ENCODE measurements around the gene CELSR3. TPM values are rescaled to one million over a fixed set of nuclear protein-coding genes. Genes with fewer than 3 reads are reported as not detected.

The CELSR3 gene
- total RNA-seq, 1 experiment from 2014 or later = 35.4 TPM

DNA sequence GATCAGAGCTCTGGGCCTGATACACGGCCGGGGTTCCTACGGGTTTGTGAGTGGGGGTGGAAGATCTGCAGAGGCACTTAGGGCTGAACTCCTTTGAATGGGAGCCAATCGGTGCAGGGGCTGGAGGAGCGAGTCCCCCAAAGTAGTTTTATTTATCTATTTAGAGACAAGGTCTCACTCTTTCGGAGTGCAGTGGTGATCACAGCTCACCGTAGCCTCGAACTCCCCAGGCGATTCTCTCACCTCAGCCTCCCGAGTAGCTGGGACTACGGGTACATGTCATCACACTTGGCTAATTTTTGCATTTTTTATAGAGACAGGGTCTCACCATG lies 1.6 kb upstream of the CELSR3 start:
- ChIA-PET POLR2A (interaction anchor here (0.6 to 2.7 kb wide), 5 partner anchors 10 to 191 kb away, joined by 3 to 14 read pairs (median 4); partner anchors contain the start of genes IP6K2, NCKIPSD and UQCRC1), CTCF (interaction anchor here (0.7 to 1.6 kb wide), 6 partner anchors 9 to 160 kb away, joined by 3 to 5 read pairs (median 4); partner anchors contain the start of gene SLC26A6)
- H3K27me3 Mint-ChIP-seq (ENCODE audit: insufficient read depth, unreplicated experiment) = no peaks in the 10 kb centered on the region
- BruUV-seq (replicated peaks) = no TSS peak
- H3K27me3 ChIP-seq (replicated peaks; ENCODE audit: control insufficient read depth, insufficient read depth, low read length) = no peaks in the 10 kb centered on the region
- no peaks in the 10 kb centered on the region for H3K9me3 ChIP-seq
- H3K27ac Mint-ChIP-seq (ENCODE audit: unreplicated experiment) = peak overlapping the region; percentile 99
- DNase-seq = no peak
- H3K4me3 Mint-ChIP-seq (ENCODE audit: unreplicated experiment) = peak overlapping the region; percentile 93
- H3K4me1 Mint-ChIP-seq (ENCODE audit: low read depth, unreplicated experiment) = peaks cover 5% of the 10 kb centered on the region
- peaks cover 10% of the 10 kb centered on the region for H3K4me1 ChIP-seq
- no peak overlapping the region for H3K4me3 ChIP-seq (ENCODE audit: low read depth, low read length)
- H3K36me3 ChIP-seq (ENCODE audit: control insufficient read depth, insufficient read depth, low read length) = peaks cover 6% of the 10 kb centered on the region
- peaks cover 76% of the 10 kb centered on the region for H3K36me3 Mint-ChIP-seq (ENCODE audit: insufficient read depth, unreplicated experiment)
- H3K9me3 Mint-ChIP-seq (ENCODE audit: unreplicated experiment) = no peaks in the 10 kb centered on the region
- no peak for TF ChIP-seq CTCF (IDR thresholded peaks at IDR 0.05; ENCODE audit: insufficient read depth in 1 of 2, low read depth in 1 of 2, low read length in 1 of 2, severe bottlenecking in 1 of 2, unreplicated experiment in 1 of 2)
- intact Hi-C loops (cut with micrococcal nuclease; ENCODE audit: unreplicated experiment) = loop anchor here (5.0 to 10.0 kb wide), 2 partner anchors 107 to 199 kb away; partner anchors contain the start of gene PFKFB4

- BruUV-seq (replicated peaks) = TSS peak; percentile 49
Observed at GRCh38 chr3:48663489-48664312, 1.0 kb upstream of the CELSR3 start.

More at GRCh38 chr3:48663489-48664312, 1.0 kb upstream of the CELSR3 start:
- peak overlapping the region; percentile 99 for H3K27ac Mint-ChIP-seq (ENCODE audit: unreplicated experiment)
- peak overlapping the region; percentile 93 for H3K4me3 Mint-ChIP-seq (ENCODE audit: unreplicated experiment)
- peaks cover 7% of the 10 kb centered on the region for H3K36me3 ChIP-seq (ENCODE audit: control insufficient read depth, insufficient read depth, low read length)
- H3K4me1 Mint-ChIP-seq (ENCODE audit: low read depth, unreplicated experiment) = peaks cover 5% of the 10 kb centered on the region
- no peaks in the 10 kb centered on the region for H3K27me3 Mint-ChIP-seq (ENCODE audit: insufficient read depth, unreplicated experiment)
- CTCF ChIA-PET = interaction anchor here (0.7 to 2.1 kb wide), 9 partner anchors 10 to 191 kb away, joined by 3 to 7 read pairs (median 4); partner anchors contain the start of genes SLC26A6 and UQCRC1
- POLR2A ChIA-PET = interaction anchor here (0.5 to 2.7 kb wide), 14 partner anchors 10 to 997 kb away, joined by 3 to 14 read pairs (median 4); partner anchors contain the start of genes IP6K2, NCKIPSD, NDUFAF3 and PFKFB4
- H3K4me1 ChIP-seq = peaks cover 10% of the 10 kb centered on the region
- peaks cover 79% of the 10 kb centered on the region for H3K36me3 Mint-ChIP-seq (ENCODE audit: insufficient read depth, unreplicated experiment)
- H3K9me3 ChIP-seq = no peaks in the 10 kb centered on the region
- intact Hi-C loops (cut with micrococcal nuclease; ENCODE audit: unreplicated experiment) = loop anchor here (1.0 to 10.0 kb wide), 4 partner anchors 28 to 199 kb away; partner anchors contain the start of genes PFKFB4, SLC26A6 and UQCRC1
- peak overlapping the region; percentile 65 for H3K4me3 ChIP-seq (ENCODE audit: low read depth, low read length)
- no peaks in the 10 kb centered on the region for H3K27me3 ChIP-seq (replicated peaks; ENCODE audit: control insufficient read depth, insufficient read depth, low read length)
- H3K9me3 Mint-ChIP-seq (ENCODE audit: unreplicated experiment) = no peaks in the 10 kb centered on the region
- DNase-seq = peak; percentile 99
- peak; percentile 84 to 86 for TF ChIP-seq CTCF (IDR thresholded peaks at IDR 0.05; ENCODE audit: insufficient read depth in 1 of 2, low read depth in 1 of 2, low read length in 1 of 2, severe bottlenecking in 1 of 2, unreplicated experiment in 1 of 2)

All from Caco-2 (cell line).